NCI-H526 treated with DMSO at 0.1 percent for 48 hours (cell line): Measurements from ENCODE around the gene MMP28.

ENCODE experiments used
- DNase-seq: peaks from one replicate; lab custom pipeline; 2025; lab: John Stamatoyannopoulos, UW

Gene MMP28

DNA sequence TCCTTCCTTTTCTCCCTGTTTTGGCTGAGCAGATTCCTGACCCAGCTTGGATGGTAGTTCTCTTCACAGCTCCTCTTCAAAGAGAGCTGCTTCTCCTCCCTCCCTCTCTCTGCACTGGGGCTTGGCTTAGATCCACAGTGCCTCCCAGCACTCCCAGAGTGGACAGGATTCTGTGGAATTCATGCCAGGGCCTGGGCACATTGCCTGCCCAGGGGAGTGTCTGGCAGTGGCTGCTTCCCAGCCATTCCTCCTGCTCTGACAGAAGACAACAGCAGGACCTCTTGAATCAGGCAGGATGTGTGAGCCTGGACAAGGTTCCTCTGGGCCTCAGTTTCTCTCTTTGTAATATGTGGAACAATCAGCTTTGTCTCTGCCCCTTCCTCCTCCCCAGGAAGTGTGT lies 4.5 kb upstream of the MMP28 start:
- DNase-seq: no peak

DNA sequence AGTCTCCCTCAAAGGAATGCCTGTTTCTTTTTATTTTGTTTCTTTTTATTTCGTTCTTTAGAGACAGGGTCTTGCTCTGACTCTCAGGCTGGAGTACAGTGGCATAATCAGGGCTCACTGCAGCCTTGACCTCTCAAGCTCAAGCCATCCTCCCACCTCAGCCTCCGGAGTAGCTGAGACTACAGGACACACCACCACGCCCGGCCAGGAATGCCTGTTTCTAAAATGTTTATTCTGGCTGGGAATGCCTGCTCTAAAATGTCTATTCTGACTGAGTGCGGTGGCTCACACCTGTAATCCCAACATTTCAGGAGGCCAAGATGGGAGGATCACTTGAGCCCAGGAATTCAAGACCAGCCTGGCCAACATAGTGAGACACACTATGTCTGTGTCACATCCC lies 2.5 kb upstream of the MMP28 start:
- no peak for DNase-seq

DNA sequence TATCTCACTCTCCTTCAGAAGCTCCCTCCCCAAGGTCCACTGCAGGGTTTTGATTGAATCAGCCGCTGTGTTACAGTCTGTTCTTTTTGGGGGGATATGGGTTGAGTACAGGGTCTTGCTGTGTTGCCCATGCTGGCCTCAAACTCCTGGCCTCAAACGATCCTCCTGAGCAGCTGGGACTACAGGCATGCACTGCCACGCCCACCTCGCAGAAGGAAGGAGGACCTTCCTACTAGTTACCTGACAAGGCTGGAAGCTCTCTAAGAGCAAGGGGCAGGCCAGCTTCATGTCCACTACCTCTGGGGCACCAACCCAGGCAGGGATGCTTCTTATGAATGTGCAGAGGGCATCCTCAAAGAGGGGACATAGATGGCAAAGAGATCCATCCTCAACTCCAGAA lies 1.9 kb upstream of the MMP28 start:
- DNase-seq: no peak

DNA sequence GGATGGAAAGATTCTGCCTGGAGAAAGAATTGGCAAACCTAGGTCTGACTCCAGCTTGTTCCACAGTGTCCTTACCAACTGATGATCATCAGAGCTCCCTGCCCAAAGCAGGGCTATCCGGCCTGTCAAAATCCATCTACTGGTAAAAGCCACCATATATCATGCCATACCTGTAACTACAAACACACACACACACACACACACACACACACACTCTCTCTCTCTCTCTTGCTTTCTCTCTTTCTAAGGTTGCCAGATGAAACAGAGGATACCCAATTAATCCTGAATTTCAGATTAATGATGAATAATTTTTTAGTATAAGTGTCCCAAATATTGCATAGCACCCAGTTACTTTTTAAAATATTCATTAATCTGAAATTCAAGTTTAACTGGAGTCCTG lies 1.5 kb upstream of the MMP28 start:
- no peak for DNase-seq

DNA sequence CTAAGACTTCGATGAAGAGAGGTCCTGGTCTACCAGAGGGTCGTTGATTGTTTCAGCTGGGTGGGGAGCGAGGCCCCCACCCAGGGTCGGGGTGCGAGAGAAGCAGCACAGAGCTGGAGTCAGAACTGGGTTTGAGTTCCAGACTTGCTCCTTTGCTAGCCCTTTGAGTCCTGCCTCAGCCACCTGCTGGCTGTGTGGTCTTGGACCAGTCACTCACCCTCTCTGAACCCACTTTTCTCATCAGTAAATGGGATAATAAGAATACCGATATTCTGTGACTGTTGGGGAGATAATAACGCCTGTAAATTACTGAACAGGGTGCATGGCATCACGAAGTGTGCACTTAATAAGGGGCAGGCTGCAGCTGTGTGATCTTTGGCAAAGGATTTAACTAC lies 427 bp upstream of the MMP28 start:
- no peak for DNase-seq

DNA sequence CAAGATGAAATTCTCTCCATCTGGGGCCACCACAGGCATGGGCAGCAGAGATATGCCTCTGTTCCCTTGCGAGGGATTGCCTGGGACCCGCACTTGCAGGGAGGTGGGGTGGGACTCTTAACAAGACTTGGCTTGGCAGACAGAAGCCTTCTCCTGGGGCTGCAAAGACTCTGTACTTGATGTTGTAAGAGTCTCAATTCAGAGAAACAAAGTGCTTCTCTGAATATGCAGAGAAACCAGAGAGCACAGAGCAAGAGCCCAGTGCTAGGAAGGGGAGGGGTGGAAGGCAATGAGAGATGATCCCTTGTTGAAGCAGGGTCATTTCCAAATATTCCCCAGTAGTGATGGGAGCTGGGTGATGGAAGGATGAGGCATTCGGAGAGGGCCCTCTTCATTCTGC lies 2.2 kb downstream of the MMP28 start:
- DNase-seq: no peak

DNA sequence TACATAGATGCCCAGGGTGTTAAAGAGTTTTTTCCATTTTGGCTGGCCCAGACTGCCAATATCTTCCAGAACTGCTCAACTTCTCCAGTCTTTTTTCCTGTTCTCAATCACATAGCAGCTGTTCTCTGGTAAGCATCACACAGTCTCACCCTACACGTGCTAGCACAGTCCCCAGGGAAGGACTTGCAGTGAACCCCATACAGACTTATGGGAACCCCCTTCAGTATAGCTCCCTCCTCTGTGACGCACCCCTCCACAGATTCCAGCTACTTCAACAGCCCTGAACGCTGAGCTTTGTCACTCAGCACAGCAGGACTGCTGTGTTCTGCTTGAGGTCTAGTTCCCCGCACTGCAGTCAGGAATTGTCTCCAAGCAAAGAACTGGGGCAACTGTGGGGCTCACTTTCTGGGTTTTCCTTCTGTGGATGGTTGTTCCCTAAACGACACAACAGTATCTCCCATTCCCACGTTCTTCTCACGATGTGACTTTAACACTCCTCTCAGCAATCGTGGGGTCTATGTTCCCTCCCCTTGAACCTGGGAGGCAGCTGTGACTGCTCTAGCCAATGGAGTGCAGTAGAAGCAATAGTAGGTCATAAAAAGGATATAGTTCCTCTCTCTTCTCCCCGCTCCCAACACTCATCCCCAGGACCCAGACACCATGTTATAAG lies 3.6 kb downstream of the MMP28 start:
- no peak for DNase-seq

DNA sequence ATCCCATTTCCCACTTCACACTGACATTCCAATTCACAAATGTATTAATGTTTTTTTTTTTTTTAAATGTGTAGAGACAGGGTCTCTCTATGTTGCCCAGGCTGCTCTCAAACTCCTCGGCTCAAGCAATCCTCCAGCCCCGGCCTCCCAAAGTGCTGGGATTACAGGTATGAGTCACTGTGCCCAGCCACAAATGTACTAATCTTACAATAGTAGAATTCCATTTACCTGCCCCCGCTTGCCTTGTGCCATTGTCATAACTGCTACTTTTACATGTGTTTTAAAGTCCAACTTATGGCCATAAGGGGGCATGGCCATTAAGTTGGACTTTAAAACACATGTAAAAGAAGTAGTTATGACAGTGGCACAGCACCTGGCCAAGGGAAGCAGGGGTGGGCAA lies 4.6 kb downstream of the MMP28 start:
- no peak for DNase-seq

DNA sequence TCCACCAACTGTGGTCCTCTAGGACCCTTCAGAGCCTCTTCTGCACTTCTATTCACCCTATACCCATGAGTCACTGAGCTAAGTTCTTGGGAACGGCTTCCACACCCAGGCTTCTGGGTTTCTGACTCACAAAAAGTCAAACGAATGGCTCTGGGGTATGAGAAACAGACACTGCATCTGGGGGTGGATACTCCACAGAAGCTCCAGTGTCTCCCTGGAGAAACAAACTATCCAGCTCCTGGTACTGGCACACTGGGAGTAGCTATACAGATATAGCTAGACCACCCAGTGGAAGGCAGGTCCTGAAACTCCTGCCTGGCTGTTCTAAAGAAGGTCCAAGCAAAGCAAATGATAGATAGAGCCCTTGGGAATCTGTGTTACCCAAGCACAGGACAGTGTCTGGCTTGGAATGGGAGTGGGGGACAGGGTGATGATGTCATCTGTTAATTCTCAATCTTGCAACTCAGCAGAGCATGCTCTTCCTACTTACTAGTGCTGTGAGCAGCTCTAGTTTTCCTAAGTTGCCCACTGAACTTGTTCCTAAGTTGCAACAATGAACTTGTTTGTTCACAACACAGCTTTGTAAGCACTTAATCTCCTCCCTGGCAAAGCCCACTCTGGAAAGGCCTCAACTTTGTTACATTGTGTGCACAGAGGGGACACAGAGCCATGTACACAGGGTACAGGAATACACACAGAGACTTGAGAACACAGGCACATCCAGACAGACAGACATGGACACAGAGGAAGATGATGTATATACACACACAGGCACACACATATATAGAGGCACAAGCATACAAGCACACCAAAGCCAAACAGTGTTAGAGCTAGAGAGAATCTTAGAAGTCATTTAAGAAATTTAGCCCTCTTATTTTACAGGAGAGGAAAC lies 6.7 kb downstream of the MMP28 start:
- no peak for DNase-seq

DNA sequence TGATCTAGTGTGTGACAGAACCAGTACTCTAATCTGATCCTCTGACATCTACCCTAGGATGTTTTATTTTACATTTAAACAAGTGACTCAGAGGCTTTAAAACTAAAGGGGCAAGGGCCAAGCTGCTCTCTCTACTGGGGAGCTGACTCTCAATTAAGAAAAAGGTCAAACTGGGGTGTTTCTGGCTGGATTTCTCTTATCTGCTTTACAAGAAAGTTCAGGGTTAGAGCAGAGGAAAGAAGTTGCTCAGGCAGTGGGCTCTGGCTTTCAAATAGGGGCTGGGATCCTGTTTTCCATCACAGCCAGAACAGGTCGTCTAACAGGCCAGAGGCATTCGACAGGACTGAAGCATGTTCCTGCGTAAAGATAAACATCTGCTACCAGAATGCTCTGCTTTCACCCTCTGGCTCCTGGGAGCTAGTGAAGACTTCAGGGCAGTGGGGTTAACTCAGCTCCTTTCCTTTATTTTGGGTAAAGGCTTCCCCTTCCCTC lies 8.5 kb downstream of the MMP28 start:
- DNase-seq: no peak

DNA sequence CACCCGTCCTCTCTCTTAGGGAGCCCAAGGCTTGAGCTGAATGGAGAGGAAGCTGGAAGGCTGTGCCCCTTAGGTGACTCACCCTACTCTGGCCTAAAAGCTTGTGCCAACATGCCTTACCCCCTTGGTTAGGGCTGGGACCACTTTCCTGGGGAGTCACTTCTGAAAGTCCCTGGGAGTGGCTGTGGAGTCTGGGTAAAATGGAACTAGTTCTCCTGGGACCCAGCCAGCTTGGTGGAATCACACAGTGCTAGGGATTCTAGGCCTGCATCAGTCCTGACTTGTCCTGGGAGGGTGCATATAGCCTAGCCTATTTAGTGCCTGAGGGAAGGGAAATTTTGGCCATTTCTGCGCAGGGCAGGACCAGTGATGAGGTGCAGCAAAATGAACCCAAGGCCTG lies 10.5 kb downstream of the MMP28 start:
- no peak for DNase-seq

DNA sequence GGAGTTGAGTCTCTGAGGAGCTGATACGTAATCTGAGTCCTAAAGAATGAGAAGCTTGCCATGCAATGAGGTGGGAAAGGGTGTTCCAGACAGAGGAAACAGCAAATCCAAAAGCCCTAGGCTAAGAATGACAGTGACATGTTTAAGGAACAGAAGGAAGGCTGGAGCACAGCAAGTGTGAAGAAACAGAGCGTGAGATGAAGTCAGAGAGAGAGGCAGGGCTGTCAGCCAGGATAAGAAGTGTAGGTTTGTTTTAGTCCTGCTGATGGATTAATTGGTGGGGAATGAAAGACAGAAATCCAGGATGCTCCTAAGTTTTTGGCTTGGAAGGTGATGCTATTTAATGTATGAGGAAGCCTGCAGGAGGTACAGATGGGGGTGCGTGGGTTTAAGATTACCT lies 14.5 kb downstream of the MMP28 start:
- DNase-seq: no peak

DNA sequence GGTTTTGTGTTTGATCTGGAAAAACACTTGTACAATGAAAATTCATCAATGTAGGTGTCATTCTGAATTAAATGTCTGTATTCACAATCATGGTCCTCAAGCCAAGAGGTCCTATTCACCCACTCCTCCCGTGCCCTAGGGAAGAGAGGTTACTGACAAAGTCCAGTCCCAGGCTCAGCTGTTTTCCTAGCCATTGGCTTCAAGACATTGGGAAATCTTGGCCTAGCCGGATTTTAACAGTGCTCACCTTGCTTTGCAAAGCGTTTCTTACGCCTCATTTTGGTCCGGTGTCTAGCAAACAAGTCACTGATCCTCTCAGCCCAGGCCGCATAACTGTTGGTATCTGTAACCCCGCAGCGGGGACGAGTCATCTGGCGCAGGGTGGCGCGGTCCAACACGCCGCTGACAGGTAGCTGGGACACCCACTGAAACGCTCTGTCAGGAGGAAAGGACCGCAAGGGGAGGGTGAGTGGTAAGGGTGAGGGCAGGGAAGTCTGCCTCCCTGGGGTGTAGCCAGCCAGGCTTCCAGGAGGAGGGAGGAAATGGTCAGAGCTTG lies 16.7 kb downstream of the MMP28 start:
- DNase-seq: no peak

DNA sequence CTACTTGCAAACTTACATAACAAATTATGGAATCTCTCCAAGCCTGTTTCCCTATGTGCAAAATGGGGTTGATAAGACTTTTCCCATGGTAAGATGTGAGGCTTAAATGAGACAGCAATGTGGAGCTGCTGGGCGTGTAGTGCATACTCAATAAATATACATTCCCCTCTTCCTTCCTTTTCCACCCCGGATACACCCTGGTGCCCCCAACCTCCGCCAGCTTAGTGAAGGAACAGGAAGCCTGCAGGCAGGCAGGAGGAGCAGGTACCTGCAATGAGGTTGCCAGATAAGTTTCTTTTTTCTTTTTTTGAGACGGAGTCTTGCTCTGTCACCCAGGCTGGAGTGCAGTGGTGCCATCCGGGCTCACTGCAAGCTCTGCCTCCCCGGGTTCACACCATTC lies 19.9 kb downstream of the MMP28 start:
- DNase-seq: no peak

DNA sequence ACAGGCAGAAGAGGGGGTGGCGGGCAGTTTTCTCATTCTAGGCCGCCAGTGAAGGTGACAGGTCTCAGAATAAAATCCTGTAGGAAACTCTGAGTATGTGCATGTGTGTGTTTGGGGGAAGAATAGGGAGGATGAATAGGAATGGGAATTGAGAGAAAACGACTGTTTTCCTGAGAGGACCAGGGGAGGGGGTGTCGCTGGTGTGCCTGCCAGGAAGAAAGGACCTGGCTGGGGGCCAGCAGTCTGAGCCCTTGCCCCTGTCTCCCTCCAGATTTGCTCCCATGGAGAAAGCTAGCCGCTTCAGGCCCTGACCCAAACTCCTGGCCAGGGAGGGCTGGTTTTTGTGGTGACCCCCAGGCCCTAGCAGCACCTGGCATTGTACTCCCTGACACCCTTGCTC lies 20.4 kb downstream of the MMP28 start:
- DNase-seq: no peak

DNA sequence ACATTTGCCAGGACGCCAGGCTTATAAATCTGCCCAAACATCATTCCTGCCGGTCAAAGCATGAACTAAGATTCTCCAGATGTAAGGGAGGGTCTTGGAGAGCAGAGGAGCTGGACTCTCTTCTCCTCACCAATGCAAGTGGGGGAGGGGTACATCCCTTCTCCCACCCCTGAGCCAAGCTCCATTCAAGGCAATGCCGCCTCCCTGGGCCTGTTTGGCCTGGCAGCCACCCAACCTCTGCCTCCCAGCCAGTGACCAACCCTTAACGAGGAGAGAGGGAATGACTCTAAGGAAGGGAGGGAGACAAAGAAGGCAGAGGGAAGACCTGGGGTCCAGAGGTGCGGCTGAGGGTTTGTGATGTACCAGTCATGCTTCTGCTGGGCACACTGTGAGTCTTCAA lies 20.9 kb downstream of the MMP28 start:
- DNase-seq: no peak

DNA sequence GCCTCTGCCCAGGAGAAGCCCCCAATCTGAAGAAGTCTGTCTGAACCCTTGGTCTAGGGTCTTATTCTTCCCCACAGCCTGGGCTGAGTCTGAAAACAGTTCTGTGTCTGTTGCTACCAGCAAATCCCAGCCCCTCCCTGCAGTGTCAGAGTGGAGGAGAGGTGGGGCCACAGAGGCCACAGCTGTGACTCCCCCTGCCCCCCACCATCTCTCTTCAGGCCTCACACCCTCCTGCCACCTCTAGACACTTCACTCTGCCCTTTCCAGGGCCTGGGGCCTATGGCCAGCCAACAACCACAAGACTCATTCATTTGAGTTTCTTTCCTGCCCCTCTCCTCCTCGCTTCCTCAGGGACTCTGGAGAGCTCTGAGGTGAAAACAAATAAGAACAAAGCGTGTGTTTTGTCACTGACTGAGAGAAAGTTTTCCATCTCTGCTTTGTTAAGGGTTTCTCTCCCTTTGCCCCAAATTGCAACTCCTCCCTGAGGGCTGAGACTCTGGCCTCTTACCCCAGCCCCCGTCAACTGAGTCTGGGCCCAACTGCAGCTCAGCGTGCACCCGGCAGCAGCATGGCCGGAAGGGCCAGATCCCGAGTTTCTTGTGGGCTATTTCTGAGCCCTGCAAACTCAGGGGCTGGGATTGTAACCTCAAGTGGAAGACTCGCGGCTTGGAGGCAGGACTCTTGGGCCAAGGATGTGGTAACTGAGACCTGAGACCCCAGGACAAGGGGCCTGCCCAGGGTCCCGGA lies 21.6 kb downstream of the MMP28 start:
- no peak for DNase-seq

DNA sequence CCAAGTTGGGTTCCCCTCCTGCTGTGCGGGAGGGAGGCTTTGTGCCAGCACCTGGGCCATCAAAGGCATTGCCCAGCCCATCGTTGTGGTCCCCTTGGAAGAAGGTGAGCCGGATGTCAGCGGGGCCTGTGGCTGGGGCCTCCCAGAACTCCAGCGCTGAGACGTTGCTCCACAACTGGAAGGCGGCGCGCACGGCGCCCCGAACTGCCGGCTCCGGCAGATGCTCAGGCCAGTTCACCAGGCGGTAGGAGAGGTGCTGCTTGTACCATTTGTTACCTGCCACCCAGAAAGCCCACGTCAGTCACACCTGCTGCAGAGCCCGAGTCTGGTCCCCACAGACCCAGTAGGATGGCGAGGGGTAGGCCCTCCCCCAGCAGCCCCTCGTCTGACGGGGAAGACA lies 22.3 kb downstream of the MMP28 start:
- DNase-seq: no peak

DNA sequence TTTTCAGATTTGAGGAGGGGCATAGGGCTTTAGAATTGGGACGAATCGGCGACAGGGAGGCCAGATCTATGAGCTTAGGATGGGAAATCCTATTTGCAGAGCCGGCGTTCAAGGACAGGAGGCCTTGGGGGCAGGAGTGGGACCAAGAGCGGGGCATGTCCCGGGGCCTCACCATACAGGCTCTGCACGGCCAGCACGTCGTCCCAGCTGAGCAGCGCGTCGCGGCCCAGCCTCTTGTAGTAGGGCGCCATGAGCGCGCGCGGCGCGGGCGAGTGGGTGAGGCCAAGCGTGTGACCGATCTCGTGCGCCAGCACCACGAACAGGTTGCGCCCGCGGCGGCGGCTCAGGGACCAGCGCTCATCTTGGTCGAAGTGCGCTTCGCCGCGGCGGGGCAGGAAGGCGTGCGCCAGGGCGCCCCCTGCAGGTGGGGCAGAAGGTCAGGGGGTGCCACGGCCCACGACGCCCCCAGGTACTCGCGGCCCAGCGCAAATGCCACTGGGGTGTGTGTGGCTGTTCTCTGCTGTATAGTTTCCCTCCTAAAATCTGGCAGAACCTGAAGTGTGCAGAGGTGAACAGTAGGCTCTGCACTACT lies 25.4 kb downstream of the MMP28 start:
- no peak for DNase-seq

DNA sequence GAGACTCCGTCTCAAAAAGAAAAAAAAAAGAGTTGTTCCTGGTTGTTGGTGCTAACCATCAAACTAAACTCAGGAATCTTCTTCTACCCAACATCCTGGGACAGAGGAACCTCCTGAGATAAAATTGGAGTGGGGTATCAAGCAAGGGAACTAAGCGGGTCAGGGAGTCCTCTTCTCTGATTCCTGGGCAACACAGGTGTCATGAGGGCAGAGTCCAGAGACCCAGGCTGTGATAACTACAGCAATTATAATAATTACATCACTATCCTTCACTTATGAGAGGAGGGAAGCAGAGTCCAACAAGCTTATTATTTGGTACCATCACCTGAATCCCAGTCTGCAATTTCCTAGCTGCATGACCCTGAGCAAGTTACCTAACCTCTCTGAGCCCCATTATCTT lies 26.6 kb downstream of the MMP28 start:
- no peak for DNase-seq

DNA sequence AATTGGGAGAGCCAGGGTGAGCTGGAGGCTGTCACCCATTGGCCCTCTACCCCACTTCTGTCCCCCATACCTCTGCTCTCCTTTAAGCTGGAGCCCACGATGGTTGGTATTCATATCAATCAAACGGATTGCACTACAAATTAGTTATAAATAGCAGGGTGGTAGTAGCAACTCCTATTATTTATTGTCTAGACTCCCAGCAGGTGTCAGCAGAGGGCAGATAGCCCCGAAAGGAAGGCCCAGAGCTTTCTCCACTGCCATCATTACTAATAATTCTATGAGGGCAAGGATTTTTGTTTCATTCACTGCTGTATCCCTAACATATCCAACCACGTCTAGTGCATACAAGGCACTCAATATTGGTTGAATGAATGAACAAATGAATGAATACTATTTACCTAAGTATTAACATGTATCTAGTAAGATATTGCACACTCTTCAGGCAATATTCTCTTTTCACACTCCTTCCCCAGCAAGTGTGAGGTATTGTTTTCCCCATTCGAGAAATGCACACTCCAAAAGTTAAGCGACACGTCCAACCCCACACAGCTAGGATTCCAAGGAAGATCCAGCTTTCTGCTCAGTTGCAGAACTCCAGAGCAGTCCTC lies 28.4 kb downstream of the MMP28 start:
- no peak for DNase-seq

DNA sequence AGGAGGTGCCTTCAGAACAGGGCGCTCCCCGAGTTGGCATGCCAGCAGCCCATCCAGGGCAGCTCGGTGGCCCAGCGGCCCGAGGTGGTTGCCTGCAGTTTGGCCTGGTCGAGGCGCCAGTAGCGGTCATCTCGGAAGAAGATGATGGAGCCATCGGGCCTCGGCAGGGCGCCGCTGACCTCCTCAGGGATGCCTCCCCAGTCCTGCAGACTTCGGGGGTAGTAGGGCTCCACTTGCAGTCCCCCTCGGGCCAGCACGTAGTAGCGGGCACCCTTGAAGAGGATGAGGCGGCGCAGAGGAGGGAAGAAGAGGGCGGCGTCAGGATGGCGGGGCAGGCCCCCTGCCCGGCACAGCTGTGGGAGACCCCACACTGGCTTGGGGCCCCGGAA lies 29.0 kb downstream of the MMP28 start:
- no peak for DNase-seq
